ENCODE results near the gene S100A3.
A peak's percentile ranks its signal among the peaks of the same experiment; 100 is the strongest.

S100A3 gene

DNA sequence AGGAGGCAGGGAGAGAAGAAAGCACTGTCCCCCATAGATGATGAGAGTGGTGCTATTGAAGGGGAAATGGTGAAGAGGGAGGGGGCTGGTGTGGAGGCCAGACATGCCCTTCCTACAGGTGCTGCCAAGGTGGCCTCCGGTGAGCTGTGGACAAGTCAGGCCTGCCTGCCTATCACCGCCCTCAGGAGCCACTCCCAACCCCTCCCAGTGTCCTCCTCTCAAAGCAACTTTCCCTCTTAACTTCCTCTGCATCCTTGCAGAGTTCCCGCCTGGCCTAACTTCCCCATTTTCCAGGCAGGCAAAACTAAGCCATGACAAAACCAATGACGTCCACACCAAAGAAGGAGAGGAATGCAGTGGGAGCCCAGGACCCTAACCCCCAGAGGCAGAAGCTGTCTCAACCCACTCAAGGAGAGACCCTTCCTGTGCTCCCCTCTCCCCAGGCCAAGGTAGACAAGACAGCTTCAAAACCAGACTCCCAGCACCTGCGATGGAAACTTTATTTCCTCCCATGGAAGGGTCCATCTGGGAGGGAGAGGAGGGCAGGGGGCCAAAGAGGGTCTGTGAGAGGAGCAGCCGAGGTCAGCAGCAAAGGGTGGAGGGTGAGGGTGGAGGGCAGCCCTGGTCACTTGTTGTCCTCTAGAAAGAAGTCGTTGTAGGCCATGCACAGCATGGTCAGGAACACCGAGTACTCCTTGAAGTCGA lies 12.2 kb downstream of the S100A3 start:
- TF ChIP-seq, protein P1, sequence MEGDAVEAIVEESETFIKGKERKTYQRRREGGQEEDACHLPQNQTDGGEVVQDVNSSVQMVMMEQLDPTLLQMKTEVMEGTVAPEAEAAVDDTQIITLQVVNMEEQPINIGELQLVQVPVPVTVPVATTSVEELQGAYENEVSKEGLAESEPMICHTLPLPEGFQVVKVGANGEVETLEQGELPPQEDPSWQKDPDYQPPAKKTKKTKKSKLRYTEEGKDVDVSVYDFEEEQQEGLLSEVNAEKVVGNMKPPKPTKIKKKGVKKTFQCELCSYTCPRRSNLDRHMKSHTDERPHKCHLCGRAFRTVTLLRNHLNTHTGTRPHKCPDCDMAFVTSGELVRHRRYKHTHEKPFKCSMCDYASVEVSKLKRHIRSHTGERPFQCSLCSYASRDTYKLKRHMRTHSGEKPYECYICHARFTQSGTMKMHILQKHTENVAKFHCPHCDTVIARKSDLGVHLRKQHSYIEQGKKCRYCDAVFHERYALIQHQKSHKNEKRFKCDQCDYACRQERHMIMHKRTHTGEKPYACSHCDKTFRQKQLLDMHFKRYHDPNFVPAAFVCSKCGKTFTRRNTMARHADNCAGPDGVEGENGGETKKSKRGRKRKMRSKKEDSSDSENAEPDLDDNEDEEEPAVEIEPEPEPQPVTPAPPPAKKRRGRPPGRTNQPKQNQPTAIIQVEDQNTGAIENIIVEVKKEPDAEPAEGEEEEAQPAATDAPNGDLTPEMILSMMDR (IDR thresholded peaks at IDR 0.05; ENCODE audit: insufficient read depth, low read depth, low read length, missing control alignments): no peak
- H3K4me3 ChIP-seq (ENCODE audit: low read depth, low read length): no peak overlapping the region
- DNase-seq (ENCODE audit: low read depth): no peak

- H3K4me3 ChIP-seq (ENCODE audit: low read depth, low read length): peak overlapping the region; percentile 51
- TF ChIP-seq, protein P1 (IDR thresholded peaks at IDR 0.05; ENCODE audit: insufficient read depth, low read depth, low read length, missing control alignments): no peak
- DNase-seq (ENCODE audit: low read depth): peak; percentile 37
Observed at GRCh38 chr1:153536012-153536670, 12.9 kb downstream of the S100A3 start.

DNA sequence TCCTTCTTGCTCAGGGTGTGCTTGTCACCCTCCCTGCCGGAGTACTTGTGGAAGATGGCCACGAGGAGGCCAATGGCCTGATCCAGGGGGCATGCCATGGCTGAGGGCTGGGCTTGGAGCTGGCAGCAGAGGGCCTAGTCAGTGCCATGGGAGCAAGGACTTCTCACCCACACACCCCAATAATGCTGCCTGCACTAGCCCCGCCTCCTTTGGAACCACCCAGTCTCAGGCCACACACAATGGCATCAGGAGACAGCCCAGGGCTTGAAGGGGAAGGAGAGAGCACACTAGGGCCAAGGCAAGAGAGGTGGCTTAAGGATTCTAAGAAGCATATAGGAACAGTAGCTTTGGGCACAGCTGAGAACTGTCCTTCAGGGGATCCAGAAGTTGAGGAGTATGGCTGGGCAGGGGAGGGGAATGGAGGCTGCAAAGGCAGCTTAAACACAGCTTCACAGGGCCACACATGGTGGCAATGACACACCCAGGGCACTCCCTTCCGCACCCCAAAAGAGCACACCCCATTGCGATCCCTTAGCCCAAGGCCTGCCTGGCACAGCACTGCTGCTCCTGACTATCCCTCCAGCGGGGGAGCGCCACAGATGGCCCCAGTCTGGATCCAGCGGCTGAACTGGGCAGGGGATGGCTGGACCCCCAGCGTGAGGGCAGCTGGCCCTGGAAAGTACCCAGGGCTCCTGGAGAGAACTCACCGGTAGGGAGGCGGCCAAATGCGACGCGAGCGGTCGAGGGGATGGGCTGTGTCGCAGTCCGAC lies 13.6 kb downstream of the S100A3 start, which contains the start of gene S100A6:
Gene S100A6, minus strand, starts transcription at position 750 of the 770 bp plus-strand sequence. Its CDS starts 652 bp downstream, at position 98.
- TF ChIP-seq, protein P1 (IDR thresholded peaks at IDR 0.05; ENCODE audit: insufficient read depth, low read depth, low read length, missing control alignments): no peak
- no peak for DNase-seq (ENCODE audit: low read depth)
- peak within 1 kb of the TSS; percentile 51 for H3K4me3 ChIP-seq (ENCODE audit: low read depth, low read length)

- TF ChIP-seq, protein P1 (IDR thresholded peaks at IDR 0.05; ENCODE audit: insufficient read depth, low read depth, low read length, missing control alignments): no peak
- no peak for DNase-seq (ENCODE audit: low read depth)
- no peak overlapping the region for H3K4me3 ChIP-seq (ENCODE audit: low read depth, low read length)
Observed at GRCh38 chr1:153534925-153535241, 14.2 kb downstream of the S100A3 start.

DNA sequence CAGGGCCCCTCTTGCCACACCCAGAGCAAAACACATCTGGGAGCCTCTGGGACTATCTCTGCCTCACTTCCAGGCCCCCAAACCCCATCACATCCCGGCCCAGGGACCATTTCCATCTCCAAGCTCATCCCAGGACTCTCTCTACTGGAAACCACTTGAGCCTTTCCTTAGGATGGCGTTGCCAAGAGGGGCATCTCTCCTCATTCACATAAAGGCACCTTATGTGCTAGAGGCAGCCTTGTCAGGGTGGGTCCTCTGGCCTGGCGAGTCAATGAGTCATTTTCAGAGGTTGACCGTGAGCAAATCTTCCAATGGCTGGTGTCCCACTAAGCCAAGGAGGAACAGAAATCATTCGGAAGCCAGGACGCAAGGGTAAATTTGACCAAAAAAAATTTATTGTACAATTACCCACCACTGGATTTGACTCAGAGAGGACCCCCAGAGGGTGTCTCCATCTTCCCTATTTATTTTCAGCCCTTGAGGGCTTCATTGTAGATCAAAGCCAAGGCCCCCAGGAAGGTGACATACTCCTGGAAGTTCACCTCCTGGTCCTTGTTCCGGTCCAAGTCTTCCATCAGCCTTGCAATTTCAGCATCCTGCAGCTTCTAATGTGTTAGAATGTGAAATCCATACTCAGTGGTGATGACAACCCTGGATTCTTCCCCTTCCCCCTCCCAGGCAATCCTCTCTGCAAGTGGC lies 14.7 kb downstream of the S100A3 start:
- no peak for DNase-seq (ENCODE audit: low read depth)
- TF ChIP-seq, protein P1 (IDR thresholded peaks at IDR 0.05; ENCODE audit: insufficient read depth, low read depth, low read length, missing control alignments): no peak
- H3K4me3 ChIP-seq (ENCODE audit: low read depth, low read length): no peak overlapping the region

DNA sequence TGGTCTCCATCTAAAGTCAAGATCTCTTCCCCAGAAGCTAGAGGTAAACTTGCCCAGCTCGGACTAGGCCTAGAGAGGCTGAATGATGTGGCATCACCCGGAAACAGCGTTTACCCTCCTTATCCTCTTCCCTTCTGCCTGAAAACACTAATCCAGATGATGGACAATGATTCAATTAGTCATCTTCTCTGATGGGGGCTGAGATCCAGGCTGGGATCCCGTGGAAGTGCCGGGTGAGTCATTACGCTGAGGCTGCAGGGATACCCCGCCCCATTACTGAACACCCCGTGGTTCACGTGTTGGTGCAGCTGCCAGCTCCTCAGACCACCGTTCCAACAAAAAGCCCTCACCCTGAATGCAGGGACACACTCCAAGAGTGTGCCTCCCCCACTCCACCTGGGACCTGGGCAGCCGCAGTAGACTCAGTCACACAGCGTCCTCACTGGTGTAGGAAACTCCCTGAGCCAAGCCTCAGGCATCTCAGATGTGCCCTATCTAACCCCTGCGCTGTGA lies 15.3 kb downstream of the S100A3 start:
- no peak for DNase-seq (ENCODE audit: low read depth)
- no peak overlapping the region for H3K4me3 ChIP-seq (ENCODE audit: low read depth, low read length)
- TF ChIP-seq, protein P1 (IDR thresholded peaks at IDR 0.05; ENCODE audit: insufficient read depth, low read depth, low read length, missing control alignments): no peak
